H1 (cell line): ENCODE results near the gene GSX1. TPM values are rescaled to one million over a fixed set of nuclear protein-coding genes. Genes with fewer than 3 reads are reported as not detected.
A peak's percentile ranks its signal among the peaks of the same experiment; 100 is the strongest.

Experiments used
- CTCF ChIA-PET: fragments of 300-600 bp; sonication (Branson Sonifier 250); formaldehyde crosslinking; loops from one replicate; lab custom pipeline; 2021; ENCODE audit not compliant: partially characterized antibody; lab: Charles Lee
- POLR2A ChIA-PET: fragments of 300-600 bp; sonication (Branson Sonifier 250); formaldehyde crosslinking; loops from one replicate; lab custom pipeline; 2021; ENCODE audit warnings: inconsistent platforms; ENCODE audit not compliant: partially characterized antibody; lab: Charles Lee
- DNase-seq, 2 experiments: peaks; one replicate each; pipeline versions ENCODE4 v3.0.0 to v3.0.0-alpha.2; 2010 to 2022; ENCODE audit warnings: low spot score in 2 of 2, low read depth in 1 of 2, mixed read lengths in 1 of 2
- FAIRE-seq: peaks from 2 replicates; lab custom pipeline; 2011; peaks lifted over from hg19 to GRCh38; lab: Jason Lieb, UNC
- H2AFZ ChIP-seq: 2 replicates; pipeline ENCODE4 v1.8.1; 2012; ENCODE audit warnings: low read length, inconsistent platforms
- H2AK5ac ChIP-seq: 2 replicates; pipeline ENCODE4 v1.6.1; 2013; ENCODE audit warnings: low read depth, low read length
- H2BK120ac ChIP-seq: replicated peaks from 2 replicates; pipeline ENCODE3; 2013; ENCODE audit warnings: low read depth, low read length, inconsistent platforms
- H2BK12ac ChIP-seq: 2 replicates; pipeline ENCODE4 v1.6.1; 2013; ENCODE audit warnings: low read depth, low read length
- H2BK15ac ChIP-seq: 2 replicates; pipeline ENCODE4 v1.6.1; 2013; ENCODE audit warnings: low read length
- H2BK20ac ChIP-seq: 2 replicates; pipeline ENCODE4 v1.6.1; 2013; ENCODE audit warnings: low read length
- H2BK5ac ChIP-seq: 2 replicates; pipeline ENCODE4 v1.6.1; 2013; ENCODE audit warnings: low read depth, low read length
- H3K14ac ChIP-seq: 2 replicates; pipeline ENCODE4 v1.6.1; 2013; ENCODE audit warnings: inconsistent platforms; ENCODE audit not compliant: insufficient read length
- H3K18ac ChIP-seq: 2 replicates; pipeline ENCODE4 v1.6.1; 2013; ENCODE audit warnings: low read length; ENCODE audit errors: extremely low read depth
- H3K23ac ChIP-seq: 2 replicates; pipeline ENCODE4 v1.6.1; 2013; ENCODE audit warnings: inconsistent platforms; ENCODE audit not compliant: insufficient read length
- H3K23me2 ChIP-seq: 2 replicates; pipeline ENCODE4 v1.6.1; 2013; ENCODE audit warnings: low read depth, low read length
- H3K27ac ChIP-seq: 2 replicates; pipeline ENCODE4 v1.6.1; 2011; ENCODE audit warnings: low read depth, low read length, inconsistent platforms
- H3K27me3 ChIP-seq, 4 experiments: replicated peaks in 1 of 4; 1 replicate in 1 of 4; 2 replicates in 3 of 4; pipeline versions ENCODE4 v1.6.1 to v1.8.1; 2011 to 2013; ENCODE audit warnings: low read length in 3 of 4, mild to moderate bottlenecking in 3 of 4, inconsistent platforms in 2 of 4, mixed read lengths in 2 of 4, moderate library complexity in 1 of 4; ENCODE audit not compliant: control insufficient read depth in 3 of 4, insufficient read depth in 3 of 4; ENCODE audit errors: extremely low read depth in 1 of 4
- H3K36me3 ChIP-seq, 4 experiments: 2 replicates each; pipeline versions ENCODE4 v1.6.1 to v1.8.1; 2011 to 2013; ENCODE audit warnings: mild to moderate bottlenecking in 4 of 4, low read length in 3 of 4, moderate library complexity in 2 of 4, control low read depth in 1 of 4, inconsistent platforms in 1 of 4; ENCODE audit not compliant: insufficient read depth in 4 of 4, control insufficient read depth in 2 of 4
- H3K4ac ChIP-seq: replicated peaks from 2 replicates; pipeline ENCODE3; 2013; ENCODE audit warnings: low read length, low read depth, mixed read lengths, inconsistent platforms; ENCODE audit not compliant: insufficient read length
- H3K4me1 ChIP-seq, 4 experiments: replicated peaks in 1 of 4; 1 replicate in 1 of 4; 2 replicates in 3 of 4; pipeline versions ENCODE4 v1.6.1 to v1.8.1; 2011 to 2013; ENCODE audit warnings: low read length in 3 of 4, inconsistent platforms in 2 of 4, mixed read lengths in 1 of 4; ENCODE audit not compliant: insufficient read depth in 4 of 4, control insufficient read depth in 3 of 4
- H3K4me2 ChIP-seq, 2 experiments: 2 replicates each; pipeline versions ENCODE4 v1.6.1 to v1.8.1; 2011 to 2013; ENCODE audit warnings: low read depth in 2 of 2, low read length in 2 of 2, control low read depth in 1 of 2, inconsistent platforms in 1 of 2, mild to moderate bottlenecking in 1 of 2; ENCODE audit not compliant: insufficient read depth in 1 of 2
- H3K4me3 ChIP-seq, 4 experiments: fragments of 200-600, 300-600 bp in 1 of 4; sonication (generic), shearing (Covaris generic), sonication (Bioruptor Twin) in 1 of 4; 2 replicates each; pipeline versions ENCODE4 v1.5.1 to v1.8.1; 2011 to 2016; ENCODE audit warnings: low read length in 4 of 4, low read depth in 3 of 4, control low read depth in 2 of 4, inconsistent platforms in 2 of 4, mild to moderate bottlenecking in 2 of 4, mixed read lengths in 1 of 4, moderate library complexity in 1 of 4; ENCODE audit not compliant: insufficient read depth in 2 of 4; ENCODE audit errors: extremely low read depth in 1 of 4
- H3K56ac ChIP-seq: replicated peaks from 2 replicates; pipeline ENCODE3; 2013; ENCODE audit warnings: low read depth, mild to moderate bottlenecking, mixed read lengths, low read length, inconsistent platforms; ENCODE audit not compliant: insufficient read length
- H3K79me1 ChIP-seq: 2 replicates; pipeline ENCODE4 v1.6.1; 2013; ENCODE audit warnings: low read depth, low read length, control low read depth
- H3K79me2 ChIP-seq, 2 experiments: 2 replicates each; pipeline versions ENCODE4 v1.6.1 to v1.8.1; 2012 to 2013; ENCODE audit warnings: low read length in 2 of 2, mild to moderate bottlenecking in 2 of 2, inconsistent platforms in 1 of 2; ENCODE audit not compliant: insufficient read depth in 2 of 2, control insufficient read depth in 1 of 2
- H3K9ac ChIP-seq, 4 experiments: replicated peaks in 1 of 4; 1 replicate in 1 of 4; 2 replicates in 3 of 4; pipeline versions ENCODE4 v1.6.1 to v1.8.1; 2011 to 2013; ENCODE audit warnings: low read depth in 3 of 4, low read length in 3 of 4, control low read depth in 2 of 4, mild to moderate bottlenecking in 2 of 4, moderate library complexity in 2 of 4, inconsistent platforms in 1 of 4; ENCODE audit errors: extremely low read depth in 1 of 4
- H3K9me3 ChIP-seq, 2 experiments: 2 replicates each; pipeline versions ENCODE4 v1.6.1 to v1.8.1; 2012 to 2013; ENCODE audit warnings: mild to moderate bottlenecking in 2 of 2, moderate library complexity in 2 of 2, control low read depth in 1 of 2, inconsistent platforms in 1 of 2, low read depth in 1 of 2, low read length in 1 of 2, mixed read lengths in 1 of 2; ENCODE audit not compliant: insufficient read depth in 2 of 2
- H4K20me1 ChIP-seq, 2 experiments: replicated peaks in 1 of 2; 2 replicates each; pipeline versions ENCODE3 to v1.8.1; 2011 to 2013; ENCODE audit warnings: inconsistent platforms in 2 of 2, low read length in 2 of 2, mild to moderate bottlenecking in 1 of 2; ENCODE audit not compliant: insufficient read depth in 2 of 2, control insufficient read depth in 1 of 2
- H4K5ac ChIP-seq: 2 replicates; pipeline ENCODE4 v1.6.1; 2013; ENCODE audit warnings: low read length, low read depth, mixed read lengths, inconsistent platforms; ENCODE audit not compliant: insufficient read length
- H4K8ac ChIP-seq: 2 replicates; pipeline ENCODE4 v1.8.0; 2013; ENCODE audit warnings: mild to moderate bottlenecking, moderate library complexity, low read length, inconsistent platforms; ENCODE audit not compliant: insufficient read depth; ENCODE audit errors: extremely low read depth
- H4K91ac ChIP-seq: replicated peaks from 2 replicates; pipeline ENCODE3; 2013; ENCODE audit warnings: low read length, mixed read lengths, inconsistent platforms; ENCODE audit not compliant: insufficient read length
- BACH1 ChIP-seq: IDR thresholded peaks from 2 replicates; pipeline ENCODE4 v1.6.1; 2012; ENCODE audit warnings: low read length, improper control_type of control experiment
- CHD1 ChIP-seq: IDR thresholded peaks from 2 replicates; pipeline ENCODE4 v1.6.1; 2012; ENCODE audit warnings: low read depth, low read length, improper control_type of control experiment
- FOSL1 ChIP-seq: IDR thresholded peaks from 2 replicates; pipeline ENCODE4 v1.6.1; 2011; ENCODE audit warnings: mild to moderate bottlenecking, low read depth, low read length, moderate library complexity; ENCODE audit not compliant: insufficient read depth
- JUN ChIP-seq: IDR thresholded peaks from 2 replicates; pipeline ENCODE4 v1.6.1; 2011; ENCODE audit warnings: low read depth, mild to moderate bottlenecking, improper control_type of control experiment, low read length
- JUND ChIP-seq: IDR thresholded peaks from 2 replicates; pipeline ENCODE4 v1.6.1; 2011; ENCODE audit warnings: mild to moderate bottlenecking, improper control_type of control experiment, low read length
- KDM5A ChIP-seq: fragments of 200-600 bp; IDR thresholded peaks from 2 replicates; pipeline ENCODE4 v1.7.1; 2012; ENCODE audit warnings: mild to moderate bottlenecking, low read length, inconsistent platforms, mixed read lengths
- MAFK ChIP-seq: IDR thresholded peaks from 2 replicates; pipeline ENCODE4 v1.6.1; 2012; ENCODE audit warnings: low read depth, mild to moderate bottlenecking, improper control_type of control experiment, low read length
- NANOG ChIP-seq: IDR thresholded peaks from 2 replicates; pipeline ENCODE4 v1.6.1; 2011; ENCODE audit warnings: low read length, low read depth, mild to moderate bottlenecking, inconsistent platforms; ENCODE audit not compliant: insufficient read depth, poor library complexity, severe bottlenecking
- NRF1 ChIP-seq: IDR thresholded peaks from 2 replicates; pipeline ENCODE4 v1.6.1; 2011; ENCODE audit warnings: mild to moderate bottlenecking, low read depth, low read length, improper control_type of control experiment
- PHF8 ChIP-seq: fragments of 200-600 bp; sonication (generic); conservative IDR thresholded peaks from 2 replicates; pipeline ENCODE4 v1.7.1; 2012; ENCODE audit warnings: low read depth, mild to moderate bottlenecking, inconsistent platforms, low read length, moderate library complexity
- RNF2 ChIP-seq: fragments of 200-900, 300-1000 bp; sonication (generic); IDR thresholded peaks from 2 replicates; pipeline ENCODE4 v1.7.1; 2016; ENCODE audit warnings: borderline replicate concordance, low read depth, mild to moderate bottlenecking, antibody characterized with exemption, low read length; ENCODE audit not compliant: poor library complexity, severe bottlenecking; ENCODE audit errors: missing control alignments
- SAP30 ChIP-seq: fragments of 300-600 bp; sonication (generic); IDR thresholded peaks from 2 replicates; pipeline ENCODE4 v1.7.1; 2012; ENCODE audit warnings: low read length, moderate library complexity, mild to moderate bottlenecking, inconsistent platforms; ENCODE audit not compliant: insufficient read depth, insufficient replicate concordance
- SP2 ChIP-seq: IDR thresholded peaks from 2 replicates; pipeline ENCODE4 v1.6.1; 2012; ENCODE audit warnings: mild to moderate bottlenecking, low read length, inconsistent platforms
- ZNF274 ChIP-seq: IDR thresholded peaks from 2 replicates; pipeline ENCODE4 v1.7.0; 2012; ENCODE audit warnings: low read length, borderline replicate concordance; ENCODE audit errors: extremely low read depth
- WGBS, 2 experiments: shearing (Covaris generic) in 1 of 2; methylation state at CpG; one replicate each; pipeline versions ENCODE4 v1.1.6 to v1.1.7; 2013 to 2015; ENCODE audit warnings: low lambda C conversion rate in 2 of 2, mixed read lengths in 2 of 2, inconsistent platforms in 1 of 2, low coverage in 1 of 2, missing lambda C conversion rate in 1 of 2; ENCODE audit not compliant: insufficient replicate concordance in 2 of 2, insufficient coverage in 1 of 2, insufficient read length in 1 of 2; ENCODE audit errors: extremely low coverage in 1 of 2, missing lambda C conversion rate in 1 of 2; 5-methylcytosine and 5-hydroxymethylcytosine counted together
- polyA plus RNA-seq, 7 experiments: library from polyadenylated mRNA; depleted of rRNA in 3 of 7; stranded (reverse) in 5 of 7; unstranded in 2 of 7; fragments of >200 nt in 5 of 7; fragments of 200-250 nt in 2 of 7; gene quantifications; 1 replicate in 5 of 7; 2 replicates in 1 of 7; 4 replicates in 1 of 7; pipeline versions ENCODE4 v1.2.1 to v1.2.3, GENCODE V29; 2011 to 2013; ENCODE audit warnings: missing spikeins in 2 of 7, mixed read lengths in 2 of 7
- total RNA-seq: library from RNA; stranded (reverse); fragmentation: NEBNext Ultra II Directional; extraction: Animal tissue kit (Norgen Biotek cat#: 25700); gene quantifications from 2 replicates; pipeline ENCODE4 v1.2.1, GENCODE V29; 2021

Gene GSX1
- total and polyA plus RNA-seq, 2 of the 8 experiments (the other 6 are each of a cell fraction or from before 2014, with no cell fraction given) = not detected

GRCh38 chr13:27794368-27794691 lies 2.0 kb downstream of the GSX1 start:
- peaks cover 8% of the 10 kb centered on the region; the same call in 1 of the 2 replicates for H3K23me2 ChIP-seq
- H2AK5ac ChIP-seq = no peak overlapping the region
- peaks cover 97 to 100% (median 100%) of the 10 kb centered on the region in 4 experiments for H3K27me3 ChIP-seq
- H2BK120ac ChIP-seq = no peak overlapping the region
- peaks cover 10 to 57% (median 35%) of the 10 kb centered on the region in 4 experiments for H3K4me1 ChIP-seq
- H3K56ac ChIP-seq = no peak overlapping the region
- ChIA-PET CTCF (interaction anchor here (0.9 to 23.4 kb wide), 9 partner anchors 13 to 848 kb away, joined by 3 to 345 read pairs (median 4); partner anchors contain the start of gene PDX1), POLR2A (interaction anchor here (1.2 to 1.9 kb wide), 2 partner anchors 26 to 28 kb away, joined by 5 read pairs; no protein-coding TSS in a partner anchor)
- no peak overlapping the region for H4K91ac ChIP-seq
- 0 out of 2 replicates have a peak overlapping the region, but pooled peaks have one; percentile 60 for H3K18ac ChIP-seq
- H3K4me3 ChIP-seq = peak overlapping the region in 1 of 4 experiments; percentile 14; a peak in 3 of 8 replicates
- peak overlapping the region in 1 of 2 experiments; percentile 49; a peak in 2 of 4 replicates for H3K4me2 ChIP-seq
- WGBS, 2 experiments = 8% methylated on average over 11 of the region's 11 CpGs; no CpG with 5 or more reads in 1 of the 2 experiments
- FAIRE-seq = no peak
- H2BK5ac ChIP-seq = no peak overlapping the region
- no peak overlapping the region for H2BK15ac ChIP-seq
- H3K9ac ChIP-seq = no peak overlapping the region
- no peaks in the 10 kb centered on the region for H3K79me1 ChIP-seq
- no peak overlapping the region for H2BK20ac ChIP-seq
- no peak overlapping the region for H3K27ac ChIP-seq
- H4K5ac ChIP-seq = no peak overlapping the region
- no peak overlapping the region for H2AFZ ChIP-seq
- H4K8ac ChIP-seq = no peak overlapping the region
- H3K36me3 ChIP-seq = peaks cover 0 to 4% (median 0%) of the 10 kb centered on the region in 4 experiments; a peak in 1 of 8 replicates
- peak overlapping the region; percentile 29 for H3K4ac ChIP-seq
- H3K23ac ChIP-seq = no peak overlapping the region
- H3K9me3 ChIP-seq = no peaks in the 10 kb centered on the region
- H3K14ac ChIP-seq = no peak overlapping the region
- no peak for DNase-seq
- H2BK12ac ChIP-seq = no peak overlapping the region
- peaks cover 22 to 51% of the 10 kb centered on the region in 2 experiments for H4K20me1 ChIP-seq
- no peaks in the 10 kb centered on the region for H3K79me2 ChIP-seq
- no peak for TF ChIP-seq RNF2
- no peak for TF ChIP-seq NANOG
- no peak for TF ChIP-seq SP2
- no peak for TF ChIP-seq JUN
- TF ChIP-seq NRF1 = no peak
- no peak for TF ChIP-seq JUND
- TF ChIP-seq MAFK = no peak
- no peak for TF ChIP-seq KDM5A
- TF ChIP-seq SAP30 = no peak
- TF ChIP-seq FOSL1 = no peak
- TF ChIP-seq CHD1 = no peak
- no peak for TF ChIP-seq ZNF274
- TF ChIP-seq PHF8 = no peak
- no peak for TF ChIP-seq BACH1
